ENCODE measurements around the gene TSFM. TPM values are rescaled to one million over a fixed set of nuclear protein-coding genes. Genes with fewer than 3 reads are reported as not detected.
"Not testable (repeated sequence)": the region's sequence is repeated elsewhere in the genome, so short reads cannot be mapped to it uniquely, and the experiment has no call there.

TSFM gene
- total RNA-seq, 1 donor from 2014 or later = 14.6 TPM

- ATAC-seq; intact Hi-C loops (cut with DNase I); DNase-seq (ENCODE audit: low spot score): not testable (repeated sequence)
Measured at GRCh38 chr12:57774634-57775033, 8.0 kb upstream of the TSFM start.

- intact Hi-C loops (cut with DNase I) = no loop called here
- ATAC-seq = no peak
- no peak for DNase-seq (ENCODE audit: low spot score)
Measured at GRCh38 chr12:57775044-57775443, 7.5 kb upstream of the TSFM start.

DNA sequence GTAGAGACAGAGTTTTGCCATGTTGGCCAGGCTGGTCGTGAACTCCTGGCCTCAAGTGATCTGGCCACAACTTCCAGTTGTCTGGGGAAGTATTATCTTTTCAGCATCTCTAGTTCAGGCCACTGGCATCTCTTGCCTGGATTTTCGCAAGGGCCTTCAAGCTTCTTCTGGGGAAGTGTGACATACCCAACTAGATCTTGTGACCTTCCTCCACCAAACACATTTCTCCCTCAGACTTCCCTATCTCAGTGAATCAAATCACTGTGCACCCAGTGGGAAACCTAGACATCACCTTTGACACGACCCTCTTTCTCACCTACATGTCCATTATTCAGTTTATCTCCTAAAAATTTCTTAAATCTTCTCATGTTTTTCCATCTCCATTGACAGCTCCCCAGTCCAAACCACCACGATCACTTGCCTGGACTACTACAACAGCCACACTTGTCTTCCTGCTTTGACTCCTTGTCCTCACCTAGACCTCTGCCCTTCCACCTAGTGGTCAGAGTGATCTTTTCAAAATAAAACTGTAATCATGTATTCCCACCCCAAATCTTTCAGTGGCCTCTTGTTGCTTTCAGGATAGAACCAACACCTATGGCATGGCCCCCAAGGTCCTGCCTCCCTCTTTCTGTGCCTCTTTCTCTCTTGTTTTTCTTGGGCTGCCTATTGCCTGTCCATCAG lies 6.9 kb upstream of the TSFM start:
- DNase-seq (ENCODE audit: low spot score) (no peak), ATAC-seq (no peak)
- intact Hi-C loops (cut with DNase I) = no loop called here

GRCh38 chr12:57776247-57776587 lies 6.4 kb upstream of the TSFM start:
- intact Hi-C loops (cut with DNase I) = no loop called here
- ATAC-seq (no peak), DNase-seq (ENCODE audit: low spot score) (no peak)

- ATAC-seq (no peak), DNase-seq (ENCODE audit: low spot score) (no peak)
- intact Hi-C loops (cut with DNase I) = no loop called here
Measured at GRCh38 chr12:57777367-57777766, 5.2 kb upstream of the TSFM start.

GRCh38 chr12:57777911-57778310 lies 4.7 kb upstream of the TSFM start:
- ATAC-seq (no peak), DNase-seq (ENCODE audit: low spot score) (no peak)
- intact Hi-C loops (cut with DNase I) = no loop called here

GRCh38 chr12:57779736-57780135 lies 2.9 kb upstream of the TSFM start:
- intact Hi-C loops (cut with DNase I) = loop anchor here (10.0 kb wide), 1 partner anchor 125 kb away; no protein-coding TSS in a partner anchor
- ATAC-seq (no peak), DNase-seq (ENCODE audit: low spot score) (no peak)

DNA sequence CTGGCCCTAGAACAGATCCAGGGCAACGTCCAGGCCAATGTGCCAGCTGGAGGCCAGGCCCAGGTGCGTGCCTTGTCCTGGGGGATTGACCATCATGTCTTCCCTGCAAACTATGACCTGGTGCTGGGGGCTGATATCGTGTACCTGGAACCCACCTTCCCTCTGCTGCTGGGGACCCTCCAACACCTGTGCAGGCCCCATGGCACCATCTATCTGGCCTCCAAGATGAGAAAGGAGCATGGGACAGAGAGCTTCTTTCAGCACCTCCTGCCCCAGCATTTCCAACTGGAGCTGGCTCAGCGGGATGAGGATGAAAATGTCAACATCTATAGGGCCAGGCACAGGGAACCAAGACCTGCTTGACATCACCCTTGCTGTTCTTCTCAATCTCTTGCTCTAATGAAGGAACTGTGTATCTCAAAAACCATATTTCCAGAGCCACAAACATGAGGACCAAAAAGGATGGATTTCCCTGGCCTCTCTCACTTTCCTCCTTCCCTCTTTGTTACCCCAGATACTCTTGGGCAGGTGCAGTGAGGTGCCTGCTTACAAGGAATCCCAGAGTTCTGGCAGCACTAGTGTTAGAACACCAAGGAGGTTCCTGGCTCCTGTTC lies 2.2 kb upstream of the TSFM start:
- ATAC-seq (no peak), DNase-seq (ENCODE audit: low spot score) (no peak)
- intact Hi-C loops (cut with DNase I) = loop anchor here (10.0 kb wide), 1 partner anchor 124 kb away; no protein-coding TSS in a partner anchor

DNA sequence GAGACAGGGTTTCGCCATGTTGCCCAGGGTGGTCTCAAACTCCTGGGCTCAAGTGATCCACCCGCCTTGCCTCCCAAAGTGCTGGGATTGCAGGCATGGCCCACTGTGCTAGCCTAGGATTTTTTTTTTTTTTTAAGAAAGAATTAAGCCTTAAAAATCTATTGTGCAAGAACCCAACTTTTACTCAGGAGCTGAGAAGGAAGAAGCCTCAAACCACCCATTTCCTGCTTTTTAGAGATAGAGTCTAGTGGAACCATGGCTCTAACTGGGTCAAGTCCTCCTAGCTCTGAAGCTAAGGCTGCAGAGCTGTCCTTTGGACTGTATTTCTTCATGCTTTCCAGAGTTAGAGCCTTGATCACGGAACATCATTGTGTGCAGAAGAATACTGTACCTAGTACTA lies 1.3 kb upstream of the TSFM start:
- no peak for DNase-seq (ENCODE audit: low spot score)
- ATAC-seq = no peak
- intact Hi-C loops (cut with DNase I) = loop anchor here (10.0 kb wide), 1 partner anchor 124 kb away; no protein-coding TSS in a partner anchor

DNA sequence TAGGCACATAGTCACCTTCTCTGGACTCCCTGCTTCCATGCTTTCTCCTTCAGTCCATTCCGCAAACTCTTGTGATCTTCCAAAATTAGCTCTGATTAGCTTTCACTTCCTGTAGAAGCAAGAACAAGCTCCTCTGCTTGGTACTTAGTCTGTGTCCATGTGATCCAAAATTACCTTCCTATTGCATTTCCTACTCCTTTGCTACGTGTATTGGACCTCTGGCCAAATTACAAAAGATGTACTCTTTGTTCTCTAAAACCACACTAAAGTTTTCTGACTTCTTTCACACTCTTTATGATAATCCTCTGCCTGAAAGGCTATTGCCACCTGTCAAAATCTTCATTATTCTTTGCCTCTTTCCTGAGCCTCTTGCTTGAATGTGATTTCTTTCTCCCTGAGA lies 786 bp upstream of the TSFM start:
- intact Hi-C loops (cut with DNase I) = loop anchor here (10.0 kb wide), 1 partner anchor 123 kb away; no protein-coding TSS in a partner anchor
- ATAC-seq = no peak
- DNase-seq (ENCODE audit: low spot score) = no peak

DNA sequence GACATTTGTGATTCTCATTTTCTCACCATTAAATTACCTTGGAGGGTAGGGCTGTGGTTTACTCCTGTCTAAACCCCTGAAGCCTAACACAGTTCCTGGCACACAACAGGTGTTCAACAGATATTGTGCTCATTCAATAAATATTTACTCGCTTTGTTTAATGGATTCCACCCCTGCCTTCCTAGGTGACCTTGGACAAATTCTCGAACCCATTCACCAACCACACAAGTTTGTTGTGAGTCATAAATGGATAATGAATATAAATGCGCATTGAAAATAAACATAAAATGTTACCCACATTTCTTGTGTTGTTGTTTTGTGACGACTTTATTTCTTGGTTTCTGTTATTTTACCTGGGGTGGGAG lies 362 bp upstream of the TSFM start:
- no peak for ATAC-seq
- no peak for DNase-seq (ENCODE audit: low spot score)
- intact Hi-C loops (cut with DNase I) = loop anchor here (10.0 kb wide), 1 partner anchor 123 kb away; no protein-coding TSS in a partner anchor

- DNase-seq (ENCODE audit: low spot score) = no peak
- ATAC-seq = no peak
- intact Hi-C loops (cut with DNase I) = loop anchor here (10.0 kb wide), 1 partner anchor 121 kb away; no protein-coding TSS in a partner anchor
Measured at GRCh38 chr12:57783466-57783801, 847 bp downstream of the TSFM start.

DNA sequence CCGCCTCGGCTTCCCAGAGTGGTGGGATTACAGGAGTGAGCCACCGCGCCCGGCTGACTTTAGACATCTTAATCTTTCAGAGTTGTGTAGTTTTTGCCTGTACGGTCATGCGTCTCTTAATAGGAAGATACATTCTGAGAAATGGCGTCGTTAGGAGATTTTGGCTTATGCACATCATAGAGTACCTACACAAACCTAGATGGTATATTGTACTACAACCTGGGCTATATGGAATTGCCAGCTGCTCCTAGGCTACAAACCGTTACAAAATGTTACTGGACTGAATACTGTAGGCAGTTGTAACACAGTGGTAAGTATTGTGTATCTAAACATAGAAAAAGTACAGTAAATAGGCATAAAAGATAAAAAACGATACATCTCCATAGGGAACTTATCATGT lies 1.3 kb downstream of the TSFM start:
- DNase-seq (ENCODE audit: low spot score) = no peak
- intact Hi-C loops (cut with DNase I) = loop anchor here (10.0 kb wide), 1 partner anchor 121 kb away; no protein-coding TSS in a partner anchor
- ATAC-seq = no peak

GRCh38 chr12:57793920-57794319 lies 11.3 kb downstream of the TSFM start:
- intact Hi-C loops (cut with DNase I) = no loop called here
- ATAC-seq (no peak), DNase-seq (ENCODE audit: low spot score) (no peak)

GRCh38 chr12:57795354-57795753 lies 12.8 kb downstream of the TSFM start:
- intact Hi-C loops (cut with DNase I) = no loop called here
- ATAC-seq (no peak), DNase-seq (ENCODE audit: low spot score) (no peak)

- no peak for DNase-seq (ENCODE audit: low spot score)
- no peak for ATAC-seq
- intact Hi-C loops (cut with DNase I) = no loop called here
Measured at GRCh38 chr12:57796996-57797395, 14.4 kb downstream of the TSFM start.

- DNase-seq (ENCODE audit: low spot score) (no peak), ATAC-seq (no peak)
- intact Hi-C loops (cut with DNase I) = no loop called here
Measured at GRCh38 chr12:57797933-57798332, 15.3 kb downstream of the TSFM start.

DNA sequence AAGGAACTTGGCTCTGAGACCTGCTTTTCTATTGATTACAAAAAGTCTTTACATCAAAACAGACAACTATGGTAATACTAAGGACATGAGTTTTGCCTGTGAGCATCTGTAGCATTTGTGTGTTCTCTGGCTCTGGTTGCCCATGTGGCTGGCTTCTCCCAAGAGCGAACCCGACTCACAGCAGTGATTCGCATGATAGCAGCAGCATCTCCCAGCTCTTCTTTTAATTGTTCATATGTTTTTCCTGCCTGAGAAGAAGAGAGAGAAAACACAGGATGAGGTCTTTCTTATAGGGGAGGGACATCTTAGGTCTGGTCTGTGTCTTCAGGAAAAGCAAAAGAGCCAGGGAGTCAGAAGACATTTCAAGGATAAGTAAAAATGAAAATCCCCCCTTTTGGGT lies 18.4 kb downstream of the TSFM start:
- ATAC-seq = no peak

DNA sequence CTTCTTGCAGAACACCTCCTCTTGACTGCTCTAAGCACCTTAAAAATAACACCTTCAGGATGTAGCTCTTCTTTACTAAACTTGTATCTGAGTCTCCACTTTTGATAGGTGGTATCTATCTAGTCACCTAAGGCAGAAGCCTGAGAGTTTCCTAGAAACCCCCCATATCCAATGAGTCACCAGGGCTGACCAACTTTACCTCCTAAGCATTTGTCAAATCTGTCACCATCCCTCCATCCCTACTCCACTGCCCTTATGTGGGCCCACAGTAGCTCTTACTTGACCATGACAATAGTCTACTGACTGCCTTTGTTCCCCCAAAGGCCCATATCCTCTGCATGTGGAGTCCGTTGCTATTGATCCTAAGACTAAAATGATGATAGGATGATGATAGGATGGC lies 20.0 kb downstream of the TSFM start:
- ATAC-seq (no peak), DNase-seq (ENCODE audit: low spot score) (no peak)
- intact Hi-C loops (cut with DNase I) = no loop called here

More for the DNA sequence above, 18.4 kb downstream of the TSFM start:
- no peak for DNase-seq (ENCODE audit: low spot score)
- intact Hi-C loops (cut with DNase I) = no loop called here

DNA sequence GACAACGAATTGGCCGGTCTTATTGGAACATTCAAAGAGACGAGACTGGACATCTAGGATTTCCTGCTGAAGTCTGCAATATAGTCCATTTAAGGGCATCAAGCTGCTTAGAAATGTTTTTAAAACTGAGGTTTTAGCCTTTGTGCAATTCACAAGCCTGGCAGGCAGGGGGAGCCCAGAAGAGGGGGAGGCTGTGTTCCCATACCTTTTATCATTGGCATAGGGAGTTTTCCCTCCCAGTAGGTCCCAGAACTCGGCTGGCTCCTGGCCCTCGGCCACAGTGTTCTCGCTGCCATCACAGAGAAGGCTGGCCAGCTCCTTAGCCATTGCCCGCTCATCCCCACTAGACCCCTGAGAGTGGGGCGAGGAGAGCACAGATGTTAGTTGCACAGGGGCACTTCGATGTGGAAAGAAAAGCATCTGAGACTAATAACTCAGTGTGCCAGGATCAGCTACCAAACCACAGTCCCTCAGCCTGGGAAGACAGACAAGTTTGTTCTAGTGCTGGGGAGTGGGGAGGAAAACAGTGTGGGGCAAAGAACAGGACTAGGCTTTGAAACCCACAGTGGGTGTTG lies 20.8 kb downstream of the TSFM start:
- peak; percentile 80 for ATAC-seq
- intact Hi-C loops (cut with DNase I) = no loop called here
- peak; percentile 69 for DNase-seq (ENCODE audit: low spot score)

Measured in sciatic nerve (tissue), 2 donors.